ENCODE results near the gene SLC22A7.

Gene SLC22A7

DNA sequence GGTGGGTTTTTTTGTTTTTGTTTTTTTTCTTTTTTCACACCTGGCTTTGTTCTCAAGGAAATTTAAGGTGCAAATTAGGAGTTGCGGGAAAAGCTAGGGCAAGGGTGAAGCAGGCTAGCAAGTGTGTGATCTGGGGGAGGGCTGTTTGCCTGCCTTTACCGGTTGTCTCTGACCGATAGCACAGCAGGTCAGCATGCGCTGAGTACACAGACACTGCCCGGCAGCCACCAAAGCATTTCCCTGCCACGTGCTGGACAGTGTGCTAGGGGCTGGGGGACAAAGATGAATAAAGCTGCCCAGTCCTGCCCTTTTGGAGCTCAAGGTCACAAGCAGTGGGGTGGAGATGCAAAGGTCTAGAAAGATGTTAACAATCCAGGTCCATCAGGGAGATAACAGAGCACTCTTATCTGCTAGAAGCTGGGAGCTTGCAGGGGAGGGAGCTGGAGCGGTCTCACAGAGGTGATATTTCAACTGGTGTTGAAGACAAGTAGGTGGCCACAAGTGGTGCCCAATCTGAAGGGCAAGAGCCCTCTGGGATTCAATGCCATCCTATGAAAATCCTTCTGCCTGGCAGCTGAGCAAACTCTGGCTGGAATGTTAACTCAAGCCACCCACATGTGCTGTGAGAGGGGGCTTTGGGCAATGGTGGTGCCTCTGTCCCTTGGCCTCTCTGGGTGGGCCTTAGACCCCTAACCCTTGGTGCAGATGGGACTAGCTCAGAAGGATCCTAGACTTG, 30.3 kb upstream of the SLC22A7 start:
- no peak for DNase-seq (ENCODE audit: low read depth in 2 of 2)

DNA sequence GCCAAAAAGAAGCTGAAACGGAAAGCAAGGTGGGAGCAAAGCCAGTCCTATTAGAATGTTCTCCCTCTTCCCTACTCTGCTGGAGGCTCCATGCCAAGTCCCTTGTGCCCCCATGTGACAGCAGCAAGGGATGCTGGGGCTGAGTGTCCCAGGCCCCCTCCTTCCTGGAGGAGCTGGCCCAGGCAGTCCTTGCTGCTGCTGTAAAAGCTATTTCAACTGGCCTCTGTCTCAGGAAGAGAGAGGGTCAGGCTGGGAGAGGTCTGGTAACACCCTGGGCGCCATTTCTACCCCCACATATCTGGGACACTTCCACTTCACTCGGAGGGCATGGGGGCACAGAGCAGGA, 29.7 kb upstream of the SLC22A7 start:
- DNase-seq (ENCODE audit: low read depth in 2 of 2) = no peak

GRCh38 chr6:43268782-43269272, 29.2 kb upstream of the SLC22A7 start:
- DNase-seq (ENCODE audit: low read depth in 2 of 2) = no peak

DNA sequence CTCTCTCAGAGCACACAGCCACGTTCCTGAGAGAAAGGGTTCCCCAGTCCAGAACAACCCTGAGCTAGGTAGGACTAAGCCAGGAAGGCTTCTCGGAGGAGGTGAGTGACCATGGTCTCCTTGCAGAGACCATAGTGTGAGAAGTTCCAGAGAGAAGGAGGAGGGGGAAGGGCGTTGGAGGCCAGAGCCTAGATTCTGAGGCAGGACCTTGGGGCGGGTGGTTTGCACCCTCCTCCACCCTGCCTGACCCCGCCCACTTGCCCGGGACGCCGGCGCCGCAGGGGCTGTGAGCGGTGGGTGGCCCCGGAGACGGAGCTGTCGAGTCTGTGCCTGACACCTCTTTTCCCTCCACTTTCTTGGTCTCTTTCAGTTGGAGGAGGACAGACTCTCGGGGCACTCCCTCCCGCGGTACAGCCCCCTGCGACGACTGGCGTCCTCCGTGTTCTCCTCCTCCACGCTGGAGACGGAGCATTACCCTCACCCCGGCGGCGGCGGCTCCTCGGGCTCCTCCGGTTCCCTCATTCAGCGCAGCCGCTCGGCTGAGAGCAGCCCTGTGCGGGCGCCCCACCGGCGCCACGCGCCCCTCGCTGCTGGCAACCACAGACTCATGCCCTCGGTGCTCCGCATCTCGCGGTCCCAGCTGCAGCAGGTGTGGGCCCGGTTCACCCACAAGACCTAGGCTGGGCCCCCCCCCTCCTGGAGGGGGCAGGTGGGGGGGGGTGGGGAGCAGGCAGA, 28.6 kb upstream of the SLC22A7 start:
- peak in 1 of 2 donors; percentile 22 for DNase-seq (ENCODE audit: low read depth in 2 of 2)

DNA sequence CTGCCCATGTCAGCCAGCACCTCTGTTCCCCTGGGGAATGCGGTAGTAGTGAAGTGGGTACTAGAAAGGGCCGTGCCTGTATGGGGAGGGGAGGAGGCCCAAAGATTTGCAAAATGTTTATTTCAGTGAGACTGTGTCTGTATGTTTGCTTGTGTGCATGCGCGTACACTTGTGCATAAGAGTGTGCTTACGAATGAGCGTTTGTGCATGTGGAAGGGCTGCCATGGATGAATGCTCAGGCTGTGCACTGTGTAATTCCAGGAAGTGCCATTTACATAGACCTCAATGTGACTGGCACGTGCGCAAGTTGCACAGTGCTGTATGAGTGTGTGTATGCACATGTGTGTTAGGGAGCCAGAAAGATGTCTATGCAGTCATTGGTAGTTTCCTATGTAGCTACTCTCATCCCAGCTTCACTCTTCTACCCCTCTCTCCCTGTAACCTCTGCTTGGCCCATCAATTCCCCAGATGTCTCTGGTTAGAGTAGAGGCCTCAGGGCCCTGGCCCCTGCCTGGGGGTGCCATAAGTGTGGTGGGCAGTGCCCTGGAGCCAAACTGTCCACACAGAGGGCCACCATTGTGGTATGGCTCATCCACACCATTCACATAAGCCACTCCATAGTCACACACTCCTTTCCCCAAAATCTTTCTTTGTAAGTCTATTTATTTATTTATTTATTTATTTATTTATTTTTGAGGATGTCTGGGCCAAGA, 26.8 kb upstream of the SLC22A7 start:
- DNase-seq (ENCODE audit: low read depth in 2 of 2) = no peak

DNA sequence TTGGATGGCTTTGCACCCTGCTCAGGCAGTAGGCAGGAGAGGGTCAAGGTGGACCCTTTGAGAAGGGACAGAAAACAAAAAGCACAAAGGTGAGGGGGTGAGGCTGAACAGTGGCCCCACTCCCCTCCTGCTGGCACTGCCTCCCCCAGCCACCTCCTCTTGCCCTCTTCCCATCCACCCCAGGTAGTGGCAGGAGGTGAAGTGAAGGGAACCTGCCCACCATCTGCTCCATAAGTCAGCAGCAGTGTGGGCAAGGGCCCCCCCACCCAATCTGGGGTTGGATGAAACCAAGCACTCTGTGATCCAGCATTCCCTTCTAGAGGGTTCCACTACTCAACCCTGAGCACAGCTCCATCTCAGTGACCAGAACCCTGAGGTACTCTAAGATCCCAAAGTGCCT, 26.1 kb upstream of the SLC22A7 start:
- DNase-seq (ENCODE audit: low read depth in 2 of 2) = no peak

- no peak for DNase-seq (ENCODE audit: low read depth in 2 of 2)
These were observed 24.4 kb upstream of the SLC22A7 start for GRCh38 chr6:43273707-43274106.

- no peak for DNase-seq (ENCODE audit: low read depth in 2 of 2)
These were observed 23.7 kb upstream of the SLC22A7 start for GRCh38 chr6:43274127-43274915.

- DNase-seq (ENCODE audit: low read depth in 2 of 2) = no peak
These were observed 23.0 kb upstream of the SLC22A7 start for GRCh38 chr6:43274916-43275597.

DNA sequence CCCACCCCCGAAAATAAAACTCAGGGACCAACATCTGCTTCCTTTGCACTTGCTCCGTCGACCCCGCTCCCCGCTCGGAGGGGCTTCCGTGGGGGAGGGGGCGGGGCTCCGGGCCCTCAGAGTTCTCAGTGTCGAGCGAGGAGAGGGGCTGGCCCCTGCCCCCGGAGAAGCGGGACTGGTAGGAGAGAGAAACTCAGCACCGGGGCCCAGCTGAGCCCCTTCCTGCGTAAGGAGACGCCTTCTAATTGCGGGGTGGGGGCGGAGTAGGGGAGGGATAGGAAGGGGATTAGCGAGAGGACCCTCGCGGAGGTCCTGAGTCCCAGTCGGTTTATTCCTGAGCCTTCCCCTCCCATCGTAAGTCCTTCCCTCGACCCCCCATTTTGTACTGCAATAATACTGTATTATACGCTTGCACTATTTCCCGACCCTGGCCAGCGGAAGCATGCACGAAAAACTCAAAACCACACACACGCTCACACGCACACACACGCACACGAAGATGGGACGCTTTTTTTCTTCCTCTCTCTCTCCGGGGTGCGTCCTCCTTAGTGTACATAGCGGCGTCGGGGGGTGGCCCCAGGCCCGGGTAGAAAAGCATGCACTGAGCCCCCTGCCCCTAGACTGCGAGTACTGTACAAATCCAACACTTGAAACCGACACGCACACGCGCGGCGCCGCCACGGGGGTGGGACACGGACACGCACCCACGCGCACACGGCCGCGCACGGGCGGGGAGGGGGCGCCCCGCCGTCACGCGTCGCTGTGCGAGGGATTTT, 22.1 kb upstream of the SLC22A7 start:
- DNase-seq (ENCODE audit: low read depth in 2 of 2) = no peak

GRCh38 chr6:43276577-43277305, 21.3 kb upstream of the SLC22A7 start:
- no peak for DNase-seq (ENCODE audit: low read depth in 2 of 2)

DNA sequence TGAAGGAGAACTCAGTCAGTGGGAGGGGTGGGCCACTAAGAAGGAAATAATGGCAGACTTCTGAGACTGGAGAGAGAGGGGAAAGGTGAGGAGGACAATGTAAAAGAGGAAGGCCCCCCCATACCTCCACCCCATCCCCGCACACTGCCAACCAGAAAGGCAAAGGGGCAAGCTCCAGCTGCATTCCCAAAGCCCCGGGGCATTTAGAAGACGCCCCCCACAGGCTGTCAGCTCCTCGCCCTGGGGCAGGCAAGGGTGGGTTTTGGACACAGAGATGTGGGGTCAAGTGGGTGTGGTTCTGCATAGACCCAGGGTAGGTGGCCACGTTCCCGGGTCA, 20.8 kb upstream of the SLC22A7 start:
- DNase-seq (ENCODE audit: low read depth in 2 of 2) = no peak

- no peak for DNase-seq (ENCODE audit: low read depth in 2 of 2)
These were observed 20.2 kb upstream of the SLC22A7 start for GRCh38 chr6:43277643-43278523.

- DNase-seq (ENCODE audit: low read depth in 2 of 2) = no peak
These were observed 19.5 kb upstream of the SLC22A7 start for GRCh38 chr6:43278524-43279078.

- DNase-seq (ENCODE audit: low read depth in 2 of 2) = no peak
These were observed 17.8 kb upstream of the SLC22A7 start for GRCh38 chr6:43280234-43280633.

- no peak for DNase-seq (ENCODE audit: low read depth in 2 of 2)
These were observed 16.0 kb upstream of the SLC22A7 start for GRCh38 chr6:43282060-43282459.

GRCh38 chr6:43282636-43283513, 15.2 kb upstream of the SLC22A7 start:
- no peak for DNase-seq (ENCODE audit: low read depth in 2 of 2)

- no peak for DNase-seq (ENCODE audit: low read depth in 2 of 2)
These were observed 14.6 kb upstream of the SLC22A7 start for GRCh38 chr6:43283514-43283901.
